T-cell (primary cell): Measurements from ENCODE around the gene RRAD. TPM values are rescaled to one million over a fixed set of nuclear protein-coding genes. Genes with fewer than 3 reads are reported as not detected.

ENCODE experiments used
- ATAC-seq, 4 experiments: fragments of 200-7000 bp in 3 of 4; fragments of 150-1000 bp in 1 of 4; cut with Tn5 transposase; replicated peaks in 1 of 4; 1 replicate in 3 of 4; 2 replicates in 1 of 4; pipeline ENCODE4 v1.10.0; 2021; ENCODE audit warnings: moderate library complexity in 3 of 4, mild to moderate bottlenecking in 2 of 4, moderate number of reproducible peaks in 1 of 4
- CTCF ChIA-PET, 2 donors: fragments of 300-600 bp; sonication (Branson Sonifier 250); formaldehyde crosslinking; loops; one replicate each; lab custom pipeline; 2022; ENCODE audit warnings: antibody characterized with exemption in 2 of 2; lab: Charles Lee
- POLR2A ChIA-PET, 2 donors: fragments of 300-600 bp; sonication (Branson Sonifier 250); formaldehyde crosslinking; loops; one replicate each; lab custom pipeline; 2022; ENCODE audit warnings: antibody characterized with exemption in 2 of 2; lab: Charles Lee
- DNase-seq, 35 experiments: peaks; one replicate each; pipeline versions ENCODE4 v3.0.0 to v3.0.0-alpha.2; 2013 to 2023
- H3K27ac ChIP-seq: one replicate; pipeline ENCODE4 v1.5.1; 2013; ENCODE audit warnings: low read length
- H3K27me3 ChIP-seq, 2 experiments: replicated peaks in 1 of 2; 1 replicate in 1 of 2; 2 replicates in 1 of 2; pipeline versions ENCODE4 v1.6.1 to v1.7.0; 2013; ENCODE audit warnings: low read length in 1 of 2, mixed read lengths in 1 of 2; ENCODE audit not compliant: control insufficient read depth in 2 of 2, insufficient read depth in 2 of 2; ENCODE audit errors: extremely low read depth in 1 of 2
- H3K36me3 ChIP-seq, 2 donors: 1 replicate in 1 of 2; 2 replicates in 1 of 2; pipeline versions ENCODE4 v1.6.1 to v1.7.0; 2013; ENCODE audit warnings: low read length in 1 of 2; ENCODE audit not compliant: control insufficient read depth in 2 of 2, insufficient read depth in 1 of 2; ENCODE audit errors: extremely low read depth in 1 of 2
- H3K4me1 ChIP-seq, 2 experiments: 1 replicate in 1 of 2; 2 replicates in 1 of 2; pipeline versions ENCODE4 v1.6.1 to v1.7.0; 2013; ENCODE audit warnings: low read length in 2 of 2, mixed read lengths in 1 of 2; ENCODE audit not compliant: insufficient read depth in 2 of 2, control insufficient read depth in 1 of 2; ENCODE audit errors: extremely low read depth in 1 of 2
- H3K4me3 ChIP-seq, 2 donors: 1 replicate in 1 of 2; 2 replicates in 1 of 2; pipeline versions ENCODE4 v1.5.1 to v1.7.0; 2013; ENCODE audit warnings: mild to moderate bottlenecking in 2 of 2, low read length in 1 of 2, moderate library complexity in 1 of 2; ENCODE audit not compliant: control insufficient read depth in 1 of 2; ENCODE audit errors: extremely low read depth in 1 of 2
- H3K9me3 ChIP-seq: 2 replicates; pipeline ENCODE4 v1.7.0; 2013
- H3K27ac Mint-ChIP-seq, 2 donors: one replicate each; pipeline ENCODE4 v1.8.0; 2020 to 2021; ENCODE audit warnings: mild to moderate bottlenecking in 2 of 2, mixed read lengths in 2 of 2
- H3K27me3 Mint-ChIP-seq, 2 donors: one replicate each; pipeline ENCODE4 v1.8.0; 2021 to 2022; ENCODE audit warnings: mixed read lengths in 2 of 2
- H3K36me3 Mint-ChIP-seq: one replicate; pipeline ENCODE4 v1.8.0; 2021; ENCODE audit warnings: mixed read lengths
- H3K4me1 Mint-ChIP-seq, 3 donors: one replicate each; pipeline ENCODE4 v1.8.0; 2020 to 2022; ENCODE audit warnings: mixed read lengths in 3 of 3, mild to moderate bottlenecking in 1 of 3
- H3K4me3 Mint-ChIP-seq, 3 donors: one replicate each; pipeline ENCODE4 v1.8.0; 2020 to 2022; ENCODE audit warnings: mild to moderate bottlenecking in 3 of 3, mixed read lengths in 3 of 3, moderate library complexity in 3 of 3
- H3K9me3 Mint-ChIP-seq, 3 donors: one replicate each; pipeline ENCODE4 v1.8.0; 2020 to 2022; ENCODE audit warnings: mixed read lengths in 3 of 3
- WGBS: methylation state at CpG from one replicate; pipeline ENCODE4 v1.1.5; 2013; ENCODE audit warnings: missing lambda C conversion rate; ENCODE audit not compliant: insufficient coverage; 5-methylcytosine and 5-hydroxymethylcytosine counted together
- total RNA-seq, 35 experiments: library from RNA in 6 of 35; stranded (reverse) in 6 of 35; fragments of 120-200 nt in 1 of 35; gene quantifications; one replicate each; pipeline versions ENCODE4 v1.2.1 to v1.2.4 and lab custom pipeline; 2013 to 2026

RRAD gene
- total RNA-seq, 5 donors from 2014 or later (not counting 1 experiment from before 2014, with no cell fraction given), result 0.28 to 1.1 (median 0.53) TPM; not detected in 1

DNA sequence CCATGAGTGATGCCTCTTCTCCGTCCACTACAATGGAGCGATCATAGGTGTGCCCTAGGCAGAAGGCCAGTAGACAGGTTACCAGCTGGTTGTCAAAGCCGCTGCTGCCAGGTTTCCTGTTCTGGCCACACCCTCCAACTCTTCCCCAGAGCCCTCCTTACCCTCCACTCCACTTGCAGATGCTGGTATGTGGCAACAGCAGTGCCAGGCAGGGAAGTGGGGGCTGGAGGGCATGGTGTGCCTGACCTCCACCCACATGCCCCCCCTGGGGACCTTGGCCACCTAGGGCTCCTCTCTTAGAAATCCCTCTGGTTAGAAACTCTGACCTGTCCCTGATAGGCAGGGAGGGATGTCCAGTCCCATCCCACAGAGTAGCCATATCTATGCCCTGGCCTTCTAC lies 1.5 kb downstream of the RRAD start:
- peak overlapping the region in 1 of 3 donors; percentile 62 for H3K4me3 Mint-ChIP-seq
- ATAC-seq (no peak), DNase-seq (no peak)
- Histone ChIP-seq H3K4me3 (no peak overlapping the region), H3K27me3 (peaks cover 3 to 70% of the 10 kb centered on the region in 2 experiments), H3K36me3 (no peaks in the 10 kb centered on the region), H3K9me3 (no peaks in the 10 kb centered on the region), H3K4me1 (peaks cover 0 to 12% of the 10 kb centered on the region in 2 experiments), H3K27ac (no peak overlapping the region)
- ChIA-PET CTCF (no interaction called here), POLR2A (no interaction called here)
- no peaks in the 10 kb centered on the region for H3K9me3 Mint-ChIP-seq
- H3K27me3 Mint-ChIP-seq, result peaks cover 23 to 53% of the 10 kb centered on the region in 2 donors
- H3K27ac Mint-ChIP-seq, result no peak overlapping the region
- peaks cover 4 to 11% (median 6%) of the 10 kb centered on the region in 3 donors for H3K4me1 Mint-ChIP-seq
- H3K36me3 Mint-ChIP-seq, result no peaks in the 10 kb centered on the region
- 76% methylated on average over 2 of the region's 3 CpGs for WGBS

DNA sequence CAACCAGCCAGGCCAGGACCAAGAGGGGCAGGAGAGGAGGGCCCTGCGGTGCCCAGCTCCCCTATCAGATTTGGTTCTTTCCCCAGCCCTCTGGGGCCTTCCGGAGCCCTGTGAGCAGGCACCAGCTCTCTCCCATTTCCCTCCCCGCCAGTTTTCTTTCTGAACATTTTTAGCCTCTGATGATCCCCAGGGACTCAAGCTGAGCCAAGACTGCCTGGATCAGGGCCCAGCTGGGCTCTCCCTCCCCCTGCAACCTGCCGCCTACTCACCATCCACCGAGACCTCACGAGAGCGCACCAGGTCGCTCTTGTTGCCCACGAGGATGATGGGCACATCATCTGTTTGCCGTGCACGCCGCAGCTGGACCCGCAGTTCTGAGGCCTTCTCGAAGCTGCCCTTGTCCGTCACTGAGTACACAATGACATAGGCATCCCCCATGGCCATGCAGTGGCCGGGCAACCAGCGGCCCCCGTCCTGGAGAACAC lies 2.0 kb downstream of the RRAD start:
- peaks cover 0 to 12% of the 10 kb centered on the region in 2 experiments for H3K4me1 ChIP-seq
- Mint-ChIP-seq H3K27me3 (peaks cover 23 to 53% of the 10 kb centered on the region in 2 donors), H3K36me3 (no peaks in the 10 kb centered on the region), H3K4me1 (peaks cover 4 to 11% (median 6%) of the 10 kb centered on the region in 3 donors), H3K27ac (no peak overlapping the region), H3K9me3 (no peaks in the 10 kb centered on the region), H3K4me3 (no peak overlapping the region)
- DNase-seq (no peak), ATAC-seq (no peak)
- POLR2A ChIA-PET, result no interaction called here
- no peak overlapping the region for H3K4me3 ChIP-seq
- H3K27ac ChIP-seq, result no peak overlapping the region
- H3K9me3 ChIP-seq, result no peaks in the 10 kb centered on the region
- WGBS, result 91% methylated on average over 15 of the region's 18 CpGs
- no peaks in the 10 kb centered on the region for H3K36me3 ChIP-seq
- H3K27me3 ChIP-seq, result peaks cover 3 to 76% of the 10 kb centered on the region in 2 experiments
- CTCF ChIA-PET, result no interaction called here

DNA sequence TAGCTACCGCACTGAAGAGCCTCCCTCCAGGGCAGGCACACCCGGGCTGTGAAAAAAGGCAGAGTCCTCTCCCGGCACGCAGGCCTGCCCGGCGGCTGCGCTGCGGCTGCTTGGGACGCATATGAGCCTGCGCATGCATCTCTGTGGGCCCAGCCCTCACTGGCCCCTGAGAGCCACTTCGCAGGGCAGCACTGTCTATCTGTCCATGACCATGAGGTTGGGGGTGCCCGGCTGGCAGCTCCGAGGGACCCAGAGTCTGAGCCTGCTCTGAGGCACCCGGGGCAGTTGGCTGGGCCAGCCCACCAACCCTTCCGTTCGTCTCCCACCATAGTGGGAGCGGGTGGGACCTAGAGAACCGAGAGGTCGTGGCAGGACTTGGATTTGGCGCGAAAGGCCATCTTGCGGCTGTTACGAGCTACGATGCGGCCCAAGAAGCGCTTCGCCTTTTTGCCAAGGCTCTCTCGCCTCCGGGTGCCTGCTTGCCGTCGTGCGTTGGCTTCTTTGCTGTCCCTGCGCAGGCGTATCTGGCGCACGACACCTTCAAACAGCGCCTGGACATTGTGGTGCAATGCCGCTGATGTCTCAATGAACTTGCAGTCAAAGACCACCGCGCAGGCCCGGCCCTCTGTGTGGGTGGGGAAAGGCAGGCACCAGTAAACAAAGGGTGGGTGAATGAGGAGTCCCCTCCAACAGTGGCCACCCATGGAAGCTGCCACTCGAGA lies 3.4 kb downstream of the RRAD start:
- Histone ChIP-seq H3K36me3 (no peaks in the 10 kb centered on the region), H3K4me3 (no peak overlapping the region), H3K27me3 (peaks cover 3 to 83% of the 10 kb centered on the region in 2 experiments), H3K4me1 (peaks cover 0 to 12% of the 10 kb centered on the region in 2 experiments), H3K27ac (no peak overlapping the region), H3K9me3 (no peaks in the 10 kb centered on the region)
- Mint-ChIP-seq H3K27ac (no peak overlapping the region), H3K4me3 (no peak overlapping the region), H3K27me3 (peaks cover 23 to 53% of the 10 kb centered on the region in 2 donors), H3K9me3 (no peaks in the 10 kb centered on the region), H3K4me1 (peaks cover 4 to 11% (median 6%) of the 10 kb centered on the region in 3 donors), H3K36me3 (no peaks in the 10 kb centered on the region)
- 68% methylated on average over 39 of the region's 42 CpGs for WGBS
- POLR2A ChIA-PET, result interaction anchor here in 1 of 2 donors (0.7 kb wide), 1 partner anchor 216 kb away, joined by 3 read pairs; no protein-coding TSS in a partner anchor
- ATAC-seq (no peak), DNase-seq (no peak)
- CTCF ChIA-PET, result no interaction called here

DNA sequence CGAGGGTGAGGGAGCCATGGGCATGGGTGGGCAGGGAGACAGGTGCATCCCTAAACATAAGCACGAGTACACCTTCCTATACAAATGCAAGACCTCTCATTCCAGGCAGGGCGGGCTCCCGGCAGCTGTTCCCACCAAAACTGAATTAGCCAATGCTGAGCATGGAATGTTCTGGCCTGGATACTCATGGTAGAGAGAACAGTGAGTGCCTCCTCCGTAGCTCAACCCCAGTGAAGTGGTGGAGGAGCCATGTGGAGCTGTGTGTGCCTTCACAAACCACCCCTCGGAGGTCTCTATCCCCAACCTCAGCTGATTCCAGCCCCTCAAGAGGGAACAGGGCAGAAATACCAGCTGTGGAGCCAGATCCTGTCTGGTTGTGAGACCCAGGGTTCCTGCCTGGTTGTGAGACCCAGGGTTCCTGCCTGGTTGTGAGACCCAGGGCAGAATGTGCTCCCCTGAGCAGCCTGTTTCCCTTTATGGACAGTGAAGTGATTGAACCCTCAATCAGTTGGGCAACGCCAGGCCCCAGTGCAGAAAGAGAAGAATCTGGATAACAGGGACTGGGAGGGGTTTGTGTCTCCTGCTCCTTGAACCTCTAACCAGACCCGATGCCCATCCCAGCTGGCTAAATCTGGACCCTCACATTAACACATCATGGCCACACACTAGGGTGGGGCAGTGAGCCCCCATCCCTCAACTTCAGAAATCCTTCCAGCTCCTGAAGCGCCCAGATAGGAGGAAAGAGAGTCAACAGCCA lies 4.2 kb downstream of the RRAD start:
- Mint-ChIP-seq H3K9me3 (no peaks in the 10 kb centered on the region), H3K36me3 (no peaks in the 10 kb centered on the region), H3K27me3 (peaks cover 23 to 50% of the 10 kb centered on the region in 2 donors), H3K27ac (no peak overlapping the region), H3K4me1 (peaks cover 4 to 11% (median 6%) of the 10 kb centered on the region in 3 donors), H3K4me3 (no peak overlapping the region)
- CTCF ChIA-PET, result no interaction called here
- Histone ChIP-seq H3K9me3 (no peaks in the 10 kb centered on the region), H3K4me1 (peaks cover 0 to 12% of the 10 kb centered on the region in 2 experiments), H3K4me3 (no peak overlapping the region), H3K27ac (no peak overlapping the region), H3K27me3 (peaks cover 3 to 75% of the 10 kb centered on the region in 2 experiments), H3K36me3 (no peaks in the 10 kb centered on the region)
- no peak for DNase-seq
- 80% methylated on average over 2 of the region's 9 CpGs for whole genome bisulfite sequencing
- no peak for ATAC-seq
- POLR2A ChIA-PET, result interaction anchor here in 1 of 2 donors (0.5 kb wide), 1 partner anchor 239 kb away, joined by 3 read pairs; no protein-coding TSS in a partner anchor

DNA sequence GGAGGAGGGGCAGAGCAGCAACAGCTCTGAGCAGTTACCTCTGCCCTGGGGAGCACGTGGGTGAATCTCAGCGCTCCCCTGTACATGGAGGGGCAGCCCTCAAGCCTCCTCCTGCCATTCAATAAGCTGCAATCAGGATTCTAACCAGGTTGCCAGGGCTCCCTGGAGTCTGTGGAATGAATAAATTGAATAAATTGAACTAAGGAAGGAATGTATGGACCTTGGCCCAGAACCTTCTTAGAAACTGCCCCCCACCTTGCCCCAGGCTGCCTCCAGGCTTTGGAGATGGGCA lies 5.1 kb downstream of the RRAD start:
- Mint-ChIP-seq H3K9me3 (no peaks in the 10 kb centered on the region), H3K36me3 (no peaks in the 10 kb centered on the region), H3K27me3 (peaks cover 23 to 44% of the 10 kb centered on the region in 2 donors), H3K4me3 (no peak overlapping the region), H3K4me1 (peaks cover under 1 to 6% (median 4%) of the 10 kb centered on the region in 3 donors), H3K27ac (no peak overlapping the region)
- Histone ChIP-seq H3K4me1 (peaks cover 0 to 8% of the 10 kb centered on the region in 2 experiments), H3K9me3 (no peaks in the 10 kb centered on the region), H3K36me3 (no peaks in the 10 kb centered on the region), H3K27me3 (peaks cover 0 to 67% of the 10 kb centered on the region in 2 experiments), H3K27ac (no peak overlapping the region), H3K4me3 (no peak overlapping the region)
- CTCF ChIA-PET, result no interaction called here
- WGBS, result no CpG with 5 or more reads among the region's 2 CpGs
- DNase-seq, result no peak
- POLR2A ChIA-PET, result no interaction called here
- ATAC-seq, result no peak

DNA sequence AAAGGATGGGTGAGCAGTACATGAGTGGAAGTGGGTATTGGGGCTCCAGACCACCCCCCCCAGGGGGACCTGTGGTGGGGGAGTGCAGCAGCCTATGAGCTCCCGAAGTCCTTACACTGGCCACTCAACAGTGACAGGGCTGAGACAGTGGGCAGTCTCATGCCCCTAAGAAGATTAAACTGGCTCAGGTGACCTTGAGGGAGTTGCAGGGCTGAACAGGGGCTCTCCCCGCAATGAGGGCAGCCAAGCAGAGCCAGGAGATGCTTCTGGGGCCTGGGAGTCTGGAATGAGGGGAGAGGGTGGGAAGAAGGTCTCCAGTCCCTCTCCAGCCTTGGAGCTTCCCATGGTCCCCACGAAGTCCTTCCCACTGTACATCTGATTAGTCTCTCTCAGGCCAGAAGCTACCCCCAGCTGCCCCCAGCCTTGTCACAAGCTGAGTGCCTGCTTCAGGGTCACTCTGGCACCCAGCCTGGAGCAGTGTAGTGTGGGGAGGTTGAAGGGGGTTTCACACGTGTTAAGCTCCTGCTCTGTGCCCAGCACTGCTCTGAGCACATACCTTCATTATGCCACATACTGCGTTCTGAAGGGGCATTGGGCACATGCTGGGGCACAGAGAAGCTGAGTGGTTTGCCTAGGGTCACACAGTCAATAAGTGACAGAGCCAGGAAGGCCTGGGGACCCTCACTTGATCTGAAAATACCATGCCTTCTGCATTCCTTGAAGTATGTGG lies 5.6 kb downstream of the RRAD start:
- CTCF ChIA-PET, result no interaction called here
- no peak for ATAC-seq

More for the DNA sequence above, 5.6 kb downstream of the RRAD start:
- Histone ChIP-seq H3K27ac (no peak overlapping the region), H3K4me3 (no peak overlapping the region), H3K36me3 (no peaks in the 10 kb centered on the region), H3K4me1 (peaks cover 0 to 3% of the 10 kb centered on the region in 2 experiments), H3K9me3 (no peaks in the 10 kb centered on the region), H3K27me3 (peaks cover 0 to 68% of the 10 kb centered on the region in 2 experiments)
- H3K27ac Mint-ChIP-seq, result no peak overlapping the region
- POLR2A ChIA-PET, result no interaction called here
- H3K36me3 Mint-ChIP-seq, result no peaks in the 10 kb centered on the region
- peaks cover 23 to 43% of the 10 kb centered on the region in 2 donors for H3K27me3 Mint-ChIP-seq
- peaks cover 0 to 6% (median 4%) of the 10 kb centered on the region in 3 donors for H3K4me1 Mint-ChIP-seq
- DNase-seq, result no peak
- no peak overlapping the region for H3K4me3 Mint-ChIP-seq
- 64% methylated on average over 2 of the region's 5 CpGs for WGBS
- no peaks in the 10 kb centered on the region for H3K9me3 Mint-ChIP-seq
